Lung (tissue), 13 donors: ENCODE results near the gene CENPT. TPM values are rescaled to one million over a fixed set of nuclear protein-coding genes. Genes with fewer than 3 reads are reported as not detected.

Experiments used
- ATAC-seq: fragments of 200-7000 bp; cut with Tn5 transposase; one replicate; pipeline ENCODE4 v1.9.1; 2020; ENCODE audit warnings: moderate number of reproducible peaks; ENCODE audit not compliant: insufficient read depth, low FRiP score
- DNase-seq, 3 donors: peaks; one replicate each; pipeline ENCODE4 v3.0.0-alpha.2; 2013 to 2017
- H3K27ac ChIP-seq, 2 donors: one replicate each; pipeline ENCODE4 v1.5.1; 2013; ENCODE audit warnings: mild to moderate bottlenecking in 2 of 2, moderate library complexity in 2 of 2, control low read depth in 1 of 2, inconsistent platforms in 1 of 2, low read depth in 1 of 2, low read length in 1 of 2
- H3K27me3 ChIP-seq, 3 donors: one replicate each; pipeline ENCODE4 v1.5.1; 2013; ENCODE audit warnings: low read length in 2 of 3; ENCODE audit not compliant: control insufficient read depth in 3 of 3, insufficient read depth in 3 of 3
- H3K36me3 ChIP-seq, 4 donors: one replicate each; pipeline ENCODE4 v1.5.1; 2013; ENCODE audit warnings: low read length in 4 of 4, mild to moderate bottlenecking in 1 of 4, moderate library complexity in 1 of 4; ENCODE audit not compliant: control insufficient read depth in 4 of 4, insufficient read depth in 4 of 4
- H3K4me1 ChIP-seq, 5 donors: one replicate each; pipeline ENCODE4 v1.5.1; 2013; ENCODE audit warnings: low read length in 5 of 5, mild to moderate bottlenecking in 2 of 5, moderate library complexity in 1 of 5; ENCODE audit not compliant: control insufficient read depth in 5 of 5, insufficient read depth in 5 of 5
- H3K4me3 ChIP-seq: one replicate; pipeline ENCODE4 v1.5.1; 2013; ENCODE audit warnings: mild to moderate bottlenecking, control low read depth, moderate library complexity
- H3K9ac ChIP-seq, 2 donors: one replicate each; pipeline ENCODE4 v1.5.1; 2013; ENCODE audit warnings: low read length in 2 of 2, control low read depth in 1 of 2; ENCODE audit not compliant: insufficient read depth in 1 of 2
- H3K9me3 ChIP-seq, 4 donors: one replicate each; pipeline ENCODE4 v1.5.1; 2013; ENCODE audit warnings: low read length in 3 of 4, mild to moderate bottlenecking in 1 of 4, moderate library complexity in 1 of 4; ENCODE audit not compliant: control insufficient read depth in 4 of 4, insufficient read depth in 3 of 4
- CTCF ChIP-seq: IDR thresholded peaks from 2 replicates; pipeline ENCODE4 v1.5.1; 2012; ENCODE audit warnings: mild to moderate bottlenecking; ENCODE audit errors: control extremely low read depth, extremely low read depth
- WGBS, 2 donors: extraction: QIAGEN DNeasy Blood & Tissue Kit; methylation state at CpG; one replicate each; pipeline ENCODE4 v1.1.7; 2013; 5-methylcytosine and 5-hydroxymethylcytosine counted together
- polyA plus RNA-seq, 2 donors: library from polyadenylated mRNA; stranded (reverse); fragments of 200-250 nt; gene quantifications; one replicate each; pipeline ENCODE4 v1.2.1, GENCODE V29; 2013
- small RNA-seq: library from RNA; depleted of rRNA; stranded (forward); fragments of <200 nt; gene quantifications from one replicate; pipeline ENCODE3, GENCODE V24; 2014; ENCODE audit warnings: low replicate concordance
- total RNA-seq, 2 donors: library from RNA; depleted of rRNA in 1 of 2; stranded (reverse); fragments of >200 nt in 1 of 2; gene quantifications; one replicate each; pipeline ENCODE4 v1.2.1, GENCODE V29; 2014 to 2021
- donor health status: control.
- donor health status: control.
- donor health status: Bipolar disorder and iron deficiency.
- donor health status: healthy.
- donor health status: DM: yes; HTN: yes; CAD: no.

The CENPT gene
- total and polyA plus RNA-seq, 4 donors, result 28.5 to 47.5 (median 33.0) TPM

- no peak overlapping the region for H3K27ac ChIP-seq
- H3K36me3 ChIP-seq, result peaks cover 0 to 3% (median under 1%) of the 10 kb centered on the region in 4 donors
- 46 to 54% methylated on average over 5 of the region's 5 CpGs for WGBS, 2 donors
- no peak overlapping the region for H3K4me3 ChIP-seq
- no peak for DNase-seq
- H3K9me3 ChIP-seq, result no peaks in the 10 kb centered on the region
- H3K27me3 ChIP-seq, result no peaks in the 10 kb centered on the region
- peaks cover 0 to 11% (median 0%) of the 10 kb centered on the region in 5 donors for H3K4me1 ChIP-seq
- ATAC-seq, result no peak
- no peak for TF ChIP-seq CTCF
- no peak overlapping the region for H3K9ac ChIP-seq
Measured at GRCh38 chr16:67781565-67781921, 66.0 kb downstream of the CENPT start.

GRCh38 chr16:67780847-67781564 lies 66.5 kb downstream of the CENPT start:
- 80 to 85% methylated on average over 7 of the region's 7 CpGs for WGBS, 2 donors
- no peak overlapping the region for H3K4me3 ChIP-seq
- no peak overlapping the region for H3K27ac ChIP-seq
- H3K9me3 ChIP-seq, result no peaks in the 10 kb centered on the region
- no peak for TF ChIP-seq CTCF
- peaks cover 0 to 11% (median 0%) of the 10 kb centered on the region in 5 donors for H3K4me1 ChIP-seq
- H3K9ac ChIP-seq, result no peak overlapping the region
- H3K36me3 ChIP-seq, result peaks cover 0 to 3% (median under 1%) of the 10 kb centered on the region in 4 donors
- ATAC-seq (no peak), DNase-seq (no peak)
- no peaks in the 10 kb centered on the region for H3K27me3 ChIP-seq

GRCh38 chr16:67779256-67780014 lies 68.1 kb downstream of the CENPT start:
- Histone ChIP-seq H3K9me3 (no peaks in the 10 kb centered on the region), H3K9ac (no peak overlapping the region), H3K4me3 (no peak overlapping the region), H3K36me3 (peaks cover 0 to 3% (median under 1%) of the 10 kb centered on the region in 4 donors), H3K27me3 (no peaks in the 10 kb centered on the region), H3K4me1 (peaks cover 0 to 12% (median 2%) of the 10 kb centered on the region in 5 donors), H3K27ac (no peak overlapping the region)
- DNase-seq, result no peak
- no peak for TF ChIP-seq CTCF
- ATAC-seq, result no peak
- WGBS, 2 donors, result 70 to 83% methylated on average over 5 of the region's 5 CpGs

Small RNA genes lying within 50 kb of the gene (small RNA-seq; reads per million reads assigned to genes)
- not detected for gene AC040162.2
- gene NRN1L, result not detected

Other genes starting within 250 kb of the CENPT start
- 1 to 10 TPM; 1.2 to 2.9 TPM for gene CARMIL2, start 202.5 kb downstream of the CENPT start, total RNA-seq
- 1 to 10 TPM; 1.7 to 2.5 TPM for gene CARMIL2, start 202.5 kb downstream of the CENPT start, polyA plus RNA-seq
- gene ACD, start 187.4 kb downstream of the CENPT start, total RNA-seq, result 10 to 100 TPM; 13.4 to 19.7 TPM
- gene ACD, start 187.4 kb downstream of the CENPT start, polyA plus RNA-seq, result 10 to 100 TPM; 13.2 to 18.4 TPM
- gene PARD6A, start 186.7 kb downstream of the CENPT start, total RNA-seq, result 1 to 10 TPM; 1.4 to 6.2 TPM
- gene PARD6A, start 186.7 kb downstream of the CENPT start, polyA plus RNA-seq, result 1 to 10 TPM; 4.4 to 5.0 TPM
- gene ENKD1, start 180.9 kb downstream of the CENPT start, total RNA-seq, result 10 to 100 TPM; 27.1 to 35.9 TPM
- 10 to 100 TPM; 24.4 to 35.0 TPM for gene ENKD1, start 180.9 kb downstream of the CENPT start, polyA plus RNA-seq
- gene C16orf86, start 180.9 kb downstream of the CENPT start, total RNA-seq, result 1 to 10 TPM; 6.1 to 6.4 TPM
- gene C16orf86, start 180.9 kb downstream of the CENPT start, polyA plus RNA-seq, result 1 to 10 TPM; 3.7 to 4.4 TPM
- gene GFOD2, start 128.4 kb downstream of the CENPT start, total RNA-seq, result 10 to 100 TPM; 18.4 to 26.3 TPM
- 10 to 100 TPM; 10.1 to 13.7 TPM for gene GFOD2, start 128.4 kb downstream of the CENPT start, polyA plus RNA-seq
- 10 to 100 TPM; 18.8 to 23.0 TPM for gene RANBP10, start 41.1 kb downstream of the CENPT start, total RNA-seq
- gene RANBP10, start 41.1 kb downstream of the CENPT start, polyA plus RNA-seq, result 1 to 10 TPM; 6.7 to 9.7 TPM
- gene TSNAXIP1, start 40.8 kb downstream of the CENPT start, total RNA-seq, result 1 to 10 TPM; 5.0 to 8.7 TPM
- 1 to 10 TPM; 4.1 to 5.0 TPM for gene TSNAXIP1, start 40.8 kb downstream of the CENPT start, polyA plus RNA-seq
- 10 to 100 TPM; 27.8 to 31.1 TPM for gene THAP11, start 5.4 kb downstream of the CENPT start, total RNA-seq
- 10 to 100 TPM in 1 of 2 donors, 1 to 10 TPM in 1; 9.6 to 21.5 TPM for gene THAP11, start 5.4 kb downstream of the CENPT start, polyA plus RNA-seq
- gene NUTF2, start 760 bp downstream of the CENPT start, total RNA-seq, result 10 to 100 TPM; 49.7 to 98.9 TPM
- gene NUTF2, start 760 bp downstream of the CENPT start, polyA plus RNA-seq, result 100 to 1,000 TPM; 104 to 164 TPM
- 10 to 100 TPM; 41.9 to 60.5 TPM for gene EDC4, start 25.4 kb upstream of the CENPT start, total RNA-seq
- 10 to 100 TPM; 33.5 to 37.0 TPM for gene EDC4, start 25.4 kb upstream of the CENPT start, polyA plus RNA-seq
- 1 to 10 TPM; 2.1 to 5.8 TPM for gene NRN1L, start 37.2 kb upstream of the CENPT start, total RNA-seq
- 1 to 10 TPM; 1.1 to 5.0 TPM for gene NRN1L, start 37.2 kb upstream of the CENPT start, polyA plus RNA-seq
- gene PSKH1, start 45.6 kb upstream of the CENPT start, total RNA-seq, result 10 to 100 TPM; 11.8 to 32.9 TPM
- 10 to 100 TPM; 17.9 to 24.5 TPM for gene PSKH1, start 45.6 kb upstream of the CENPT start, polyA plus RNA-seq
- gene CTRL, start 84.2 kb upstream of the CENPT start, total RNA-seq, result 1 to 10 TPM in 1 of 2 donors, not detected in 1; 2.0 TPM
- 1 to 10 TPM; 1.0 to 2.5 TPM for gene CTRL, start 84.2 kb upstream of the CENPT start, polyA plus RNA-seq
- 10 to 100 TPM; 36.6 to 94.9 TPM for gene PSMB10, start 89.2 kb upstream of the CENPT start, total RNA-seq
- 100 to 1,000 TPM; 129 to 186 TPM for gene PSMB10, start 89.2 kb upstream of the CENPT start, polyA plus RNA-seq
- gene LCAT, start 96.4 kb upstream of the CENPT start, total RNA-seq, result 10 to 100 TPM in 1 of 2 donors, 1 to 10 TPM in 1; 8.4 to 43.9 TPM
- gene LCAT, start 96.4 kb upstream of the CENPT start, polyA plus RNA-seq, result 10 to 100 TPM; 11.8 to 32.1 TPM
- gene SLC12A4, start 120.9 kb upstream of the CENPT start, total RNA-seq, result 100 to 1,000 TPM in 1 of 2 donors, 10 to 100 TPM in 1; 91.9 to 103 TPM
- gene SLC12A4, start 120.9 kb upstream of the CENPT start, polyA plus RNA-seq, result 10 to 100 TPM; 32.9 to 39.8 TPM
- gene DPEP3, start 132.8 kb upstream of the CENPT start, total RNA-seq, result under 1 TPM; 0.40 to 0.51 TPM
- gene DPEP3, start 132.8 kb upstream of the CENPT start, polyA plus RNA-seq, result under 1 TPM in 1 of 2 donors, not detected in 1; 0.16 TPM
- 10 to 100 TPM in 1 of 2 donors, 1 to 10 TPM in 1; 9.2 to 12.2 TPM for gene DPEP2, start 151.8 kb upstream of the CENPT start, total RNA-seq
- gene DPEP2, start 151.8 kb upstream of the CENPT start, polyA plus RNA-seq, result 10 to 100 TPM; 11.8 to 20.4 TPM
- not detected for gene DPEP2NB, start 168.2 kb upstream of the CENPT start, total RNA-seq
- gene DPEP2NB, start 168.2 kb upstream of the CENPT start, polyA plus RNA-seq, result not detected
- gene DDX28, start 175.5 kb upstream of the CENPT start, total RNA-seq, result 10 to 100 TPM in 1 of 2 donors, 1 to 10 TPM in 1; 6.6 to 12.5 TPM
- 10 to 100 TPM in 1 of 2 donors, 1 to 10 TPM in 1; 9.4 to 14.5 TPM for gene DDX28, start 175.5 kb upstream of the CENPT start, polyA plus RNA-seq
- gene DUS2, start 175.6 kb upstream of the CENPT start, total RNA-seq, result 10 to 100 TPM; 14.2 to 17.1 TPM
- 10 to 100 TPM in 1 of 2 donors, 1 to 10 TPM in 1; 8.1 to 13.2 TPM for gene DUS2, start 175.6 kb upstream of the CENPT start, polyA plus RNA-seq
- gene NFATC3, start 237.7 kb upstream of the CENPT start, total RNA-seq, result 10 to 100 TPM; 56.0 to 69.6 TPM
- 10 to 100 TPM; 13.5 to 15.5 TPM for gene NFATC3, start 237.7 kb upstream of the CENPT start, polyA plus RNA-seq